Thyroid gland (tissue), 4 donors: ENCODE data around the gene HNF1B.

Source experiments
- POLR2A ChIP-seq, 2 donors: fragments of 450-650 bp; IDR thresholded peaks; one replicate each; pipeline ENCODE4 v1.6.1; 2017; ENCODE audit warnings: antibody characterized with exemption in 2 of 2, mild to moderate bottlenecking in 2 of 2, moderate library complexity in 1 of 2
- TF ChIP-seq, protein P1 (sequence below), 6 experiments: fragments of 200-600 bp in 3 of 6; fragments of 450-650 bp in 3 of 6; sonication (generic) in 3 of 6; IDR thresholded peaks; one replicate each; pipeline ENCODE4 v1.5.1; 2016 to 2019; ENCODE audit warnings: antibody characterized with exemption in 6 of 6, mild to moderate bottlenecking in 2 of 6, inconsistent platforms in 1 of 6, moderate library complexity in 1 of 6

DNA sequence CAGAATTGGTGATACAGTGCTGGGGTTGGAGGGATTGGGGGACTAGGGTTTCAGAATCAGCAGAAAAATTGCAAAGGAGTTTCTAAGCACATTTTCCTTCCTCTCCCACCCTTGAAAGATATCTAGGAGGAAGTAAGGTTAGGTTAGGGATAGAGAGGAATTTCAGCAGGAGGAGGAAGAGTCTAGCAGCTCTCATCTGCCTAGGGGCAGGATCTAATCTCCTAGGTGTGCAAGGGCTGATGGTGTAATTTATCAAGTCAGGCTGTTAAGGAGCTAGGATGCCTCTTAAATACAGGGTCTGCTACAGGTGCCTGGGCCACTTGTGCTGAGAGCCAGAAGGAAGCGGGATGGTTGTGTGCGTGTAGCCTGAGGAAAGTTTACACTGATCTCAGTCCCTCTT is 1.8 kb upstream of the HNF1B start:
- TF ChIP-seq, protein P1, sequence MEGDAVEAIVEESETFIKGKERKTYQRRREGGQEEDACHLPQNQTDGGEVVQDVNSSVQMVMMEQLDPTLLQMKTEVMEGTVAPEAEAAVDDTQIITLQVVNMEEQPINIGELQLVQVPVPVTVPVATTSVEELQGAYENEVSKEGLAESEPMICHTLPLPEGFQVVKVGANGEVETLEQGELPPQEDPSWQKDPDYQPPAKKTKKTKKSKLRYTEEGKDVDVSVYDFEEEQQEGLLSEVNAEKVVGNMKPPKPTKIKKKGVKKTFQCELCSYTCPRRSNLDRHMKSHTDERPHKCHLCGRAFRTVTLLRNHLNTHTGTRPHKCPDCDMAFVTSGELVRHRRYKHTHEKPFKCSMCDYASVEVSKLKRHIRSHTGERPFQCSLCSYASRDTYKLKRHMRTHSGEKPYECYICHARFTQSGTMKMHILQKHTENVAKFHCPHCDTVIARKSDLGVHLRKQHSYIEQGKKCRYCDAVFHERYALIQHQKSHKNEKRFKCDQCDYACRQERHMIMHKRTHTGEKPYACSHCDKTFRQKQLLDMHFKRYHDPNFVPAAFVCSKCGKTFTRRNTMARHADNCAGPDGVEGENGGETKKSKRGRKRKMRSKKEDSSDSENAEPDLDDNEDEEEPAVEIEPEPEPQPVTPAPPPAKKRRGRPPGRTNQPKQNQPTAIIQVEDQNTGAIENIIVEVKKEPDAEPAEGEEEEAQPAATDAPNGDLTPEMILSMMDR (IDR thresholded peaks at IDR 0.05): no peak
- no peak for TF ChIP-seq POLR2A (IDR thresholded peaks at IDR 0.05)
